CD14-positive monocyte (primary cell): ENCODE data around the gene RFX7. TPM values are rescaled to one million over a fixed set of nuclear protein-coding genes. Genes with fewer than 3 reads are reported as not detected.

Experiments used
- DNase-seq, 3 donors: peaks; one replicate each; pipeline ENCODE4 v3.0.0-alpha.2; 2011 to 2022
- H2AFZ ChIP-seq: 2 replicates; pipeline ENCODE4 v1.6.0; 2012; ENCODE audit warnings: mild to moderate bottlenecking, low read depth, low read length, inconsistent platforms; ENCODE audit not compliant: insufficient read depth, poor library complexity, severe bottlenecking
- H3K27ac ChIP-seq, 2 donors: 1 replicate in 1 of 2; 2 replicates in 1 of 2; pipeline ENCODE4 v1.5.1; 2012 to 2013; ENCODE audit warnings: low read length in 2 of 2, control low read depth in 1 of 2, inconsistent platforms in 1 of 2, low read depth in 1 of 2, mild to moderate bottlenecking in 1 of 2
- H3K27me3 ChIP-seq, 2 donors: one replicate each; pipeline versions ENCODE4 v1.6.0 to v1.6.1; 2011 to 2013; ENCODE audit warnings: low read length in 2 of 2; ENCODE audit not compliant: control insufficient read depth in 2 of 2, insufficient read depth in 2 of 2
- H3K36me3 ChIP-seq, 2 donors: replicated peaks in 1 of 2; 1 replicate in 1 of 2; 2 replicates in 1 of 2; pipeline versions ENCODE4 v1.5.1 to v1.6.1; 2012 to 2013; ENCODE audit warnings: low read length in 2 of 2, control low read depth in 1 of 2, inconsistent platforms in 1 of 2, mild to moderate bottlenecking in 1 of 2; ENCODE audit not compliant: insufficient read depth in 2 of 2, control insufficient read depth in 1 of 2
- H3K4me1 ChIP-seq, 2 donors: 1 replicate in 1 of 2; 2 replicates in 1 of 2; pipeline versions ENCODE4 v1.5.1 to v1.6.1; 2012 to 2013; ENCODE audit warnings: low read length in 2 of 2, control low read depth in 1 of 2, inconsistent platforms in 1 of 2, mild to moderate bottlenecking in 1 of 2, moderate library complexity in 1 of 2; ENCODE audit not compliant: insufficient read depth in 2 of 2, control insufficient read depth in 1 of 2
- H3K4me2 ChIP-seq: replicated peaks from 2 replicates; pipeline ENCODE3; 2012; ENCODE audit warnings: low read length, moderate library complexity, mild to moderate bottlenecking; ENCODE audit not compliant: poor library complexity, severe bottlenecking; ENCODE audit errors: extremely low read depth
- H3K4me3 ChIP-seq, 3 experiments: fragments of 200-600 bp in 1 of 3; sonication (generic) in 1 of 3; replicated peaks in 1 of 3; 1 replicate in 2 of 3; 2 replicates in 1 of 3; pipeline ENCODE4 v1.5.1; 2011 to 2013; ENCODE audit warnings: low read length in 3 of 3, mild to moderate bottlenecking in 3 of 3, control low read depth in 2 of 3, low read depth in 2 of 3, inconsistent platforms in 1 of 3, moderate library complexity in 1 of 3
- H3K79me2 ChIP-seq: 2 replicates; pipeline ENCODE4 v1.6.0; 2012; ENCODE audit warnings: mild to moderate bottlenecking, control low read depth, inconsistent platforms, low read length, moderate library complexity; ENCODE audit not compliant: insufficient read depth
- H3K9ac ChIP-seq: 2 replicates; pipeline ENCODE4 v1.6.0; 2017; ENCODE audit warnings: low read length, mild to moderate bottlenecking; ENCODE audit not compliant: insufficient read depth, poor library complexity, severe bottlenecking
- H3K9me3 ChIP-seq, 2 donors: replicated peaks in 1 of 2; 1 replicate in 1 of 2; 2 replicates in 1 of 2; pipeline versions ENCODE4 v1.5.1 to v1.6.1; 2012 to 2013; ENCODE audit warnings: low read length in 2 of 2, control low read depth in 1 of 2; ENCODE audit not compliant: control insufficient read depth in 1 of 2, insufficient read depth in 1 of 2
- H4K20me1 ChIP-seq: 2 replicates; pipeline ENCODE4 v1.6.0; 2012; ENCODE audit warnings: mild to moderate bottlenecking, low read length, control low read depth, moderate library complexity; ENCODE audit not compliant: insufficient read depth
- H3K27ac Mint-ChIP-seq, 7 donors: one replicate each; pipeline ENCODE4 v1.8.0; 2020; ENCODE audit warnings: mild to moderate bottlenecking in 7 of 7, mixed read lengths in 7 of 7, moderate library complexity in 6 of 7, inconsistent platforms in 2 of 7
- H3K27me3 Mint-ChIP-seq, 3 donors: one replicate each; pipeline ENCODE4 v1.8.0; 2021 to 2022; ENCODE audit warnings: low read depth in 3 of 3, mild to moderate bottlenecking in 3 of 3, mixed read lengths in 3 of 3, moderate library complexity in 3 of 3, inconsistent platforms in 1 of 3
- H3K36me3 Mint-ChIP-seq, 2 donors: one replicate each; pipeline ENCODE4 v1.8.0; 2020; ENCODE audit warnings: mixed read lengths in 2 of 2, inconsistent platforms in 1 of 2, mild to moderate bottlenecking in 1 of 2
- H3K4me1 Mint-ChIP-seq: one replicate; pipeline ENCODE4 v1.8.0; 2020; ENCODE audit warnings: mild to moderate bottlenecking, mixed read lengths
- H3K4me3 Mint-ChIP-seq, 2 donors: one replicate each; pipeline ENCODE4 v1.8.0; 2020; ENCODE audit warnings: mild to moderate bottlenecking in 2 of 2, mixed read lengths in 2 of 2, moderate library complexity in 1 of 2
- H3K9me3 Mint-ChIP-seq, 7 donors: one replicate each; pipeline ENCODE4 v1.8.0; 2020 to 2022; ENCODE audit warnings: mixed read lengths in 7 of 7, mild to moderate bottlenecking in 6 of 7, moderate library complexity in 6 of 7, inconsistent platforms in 2 of 7
- CTCF ChIP-seq: fragments of 200-600 bp; IDR thresholded peaks from one replicate; pipeline ENCODE4 v1.8.0; 2022; ENCODE audit warnings: antibody characterized with exemption, mild to moderate bottlenecking
- WGBS: methylation state at CpG from one replicate; pipeline ENCODE4 v1.1.5; 2013; ENCODE audit warnings: missing lambda C conversion rate; ENCODE audit not compliant: insufficient coverage; 5-methylcytosine and 5-hydroxymethylcytosine counted together
- intact Hi-C, 2 donors: fragments of 100-400 bp; cut with micrococcal nuclease; formaldehyde crosslinking; loops; one replicate each; pipeline versions ENCODE4 v1.15.0 to v1.15.1; 2023
- polyA plus RNA-seq, 3 donors: library from polyadenylated mRNA; depleted of rRNA in 1 of 3; unstranded in 2 of 3; stranded (reverse) in 1 of 3; fragments of 300-500 nt in 2 of 3; fragments of >200 nt in 1 of 3; fragmentation: Illumina TruSeq in 2 of 3; gene quantifications; 1 replicate in 2 of 3; 2 replicates in 1 of 3; pipeline ENCODE4 v1.2.3, GENCODE V29; 2012 to 2021

The RFX7 gene
- polyA plus RNA-seq, 3 donors: 1.0 to 2.9 (median 1.2) TPM

- DNase-seq: no peak
- Histone ChIP-seq H3K9me3 (peaks cover 0 to 15% of the 10 kb centered on the region in 2 donors), H3K27me3 (no peaks in the 10 kb centered on the region), H4K20me1 (no peaks in the 10 kb centered on the region), H3K27ac (no peak overlapping the region), H3K79me2 (no peaks in the 10 kb centered on the region), H3K9ac (no peak overlapping the region), H3K4me3 (no peak overlapping the region), H2AFZ (no peak overlapping the region), H3K4me1 (no peaks in the 10 kb centered on the region), H3K4me2 (no peak overlapping the region), H3K36me3 (no peaks in the 10 kb centered on the region)
- Mint-ChIP-seq H3K36me3 (no peaks in the 10 kb centered on the region), H3K9me3 (peaks cover 11 to 22% (median 14%) of the 10 kb centered on the region in 7 donors), H3K4me3 (no peak overlapping the region), H3K4me1 (no peaks in the 10 kb centered on the region), H3K27ac (no peak overlapping the region), H3K27me3 (peaks cover 0 to 2% (median 0%) of the 10 kb centered on the region in 3 donors)
- intact Hi-C loops: no loop called here
- no peak for TF ChIP-seq CTCF
- 60% methylated on average over 1 of the region's 2 CpGs for WGBS
Measured at GRCh38 chr15:56291741-56292140, 48.1 kb upstream of the RFX7 start.

- no peaks in the 10 kb centered on the region for H3K36me3 Mint-ChIP-seq
- no peaks in the 10 kb centered on the region for H4K20me1 ChIP-seq
- no peak overlapping the region for H2AFZ ChIP-seq
- DNase-seq: no peak
- no peak overlapping the region for H3K27ac ChIP-seq
- no peak overlapping the region for H3K4me2 ChIP-seq
- H3K4me1 ChIP-seq: no peaks in the 10 kb centered on the region
- no peak overlapping the region for H3K27ac Mint-ChIP-seq
- peaks cover 11 to 22% (median 12%) of the 10 kb centered on the region in 7 donors for H3K9me3 Mint-ChIP-seq
- peaks cover 0 to 15% of the 10 kb centered on the region in 2 donors for H3K9me3 ChIP-seq
- H3K4me1 Mint-ChIP-seq: no peaks in the 10 kb centered on the region
- intact Hi-C loops: no loop called here
- H3K27me3 Mint-ChIP-seq: peaks cover 0 to 2% (median 0%) of the 10 kb centered on the region in 3 donors
- 80% methylated on average over 1 of the region's 3 CpGs for WGBS
- no peak overlapping the region for H3K4me3 Mint-ChIP-seq
- H3K79me2 ChIP-seq: no peaks in the 10 kb centered on the region
- H3K36me3 ChIP-seq: no peaks in the 10 kb centered on the region
- peak; percentile 31 for TF ChIP-seq CTCF
- no peak overlapping the region for H3K4me3 ChIP-seq
- no peaks in the 10 kb centered on the region for H3K27me3 ChIP-seq
- H3K9ac ChIP-seq: no peak overlapping the region
Measured at GRCh38 chr15:56286213-56286612, 42.5 kb upstream of the RFX7 start.
